CD4-positive, alpha-beta memory T cell (primary cell): Measurements from ENCODE around the gene HIPK3. TPM values are rescaled to one million over a fixed set of nuclear protein-coding genes. Genes with fewer than 3 reads are reported as not detected.

ENCODE experiments used
- CTCF ChIA-PET: fragments of 350-600 bp; sonication (Branson Sonifier 250); formaldehyde crosslinking; loops from one replicate; lab custom pipeline; 2021; ENCODE audit warnings: inconsistent platforms; ENCODE audit not compliant: partially characterized antibody; lab: Charles Lee
- POLR2A ChIA-PET: fragments of 350-600 bp; sonication (Branson Sonifier 250); formaldehyde crosslinking; loops from one replicate; lab custom pipeline; 2021; ENCODE audit not compliant: partially characterized antibody; lab: Charles Lee
- DNase-seq, 5 donors: peaks; one replicate each; pipeline versions ENCODE4 v3.0.0 to v3.0.0-alpha.2; 2020 to 2022; ENCODE audit warnings: mixed read lengths in 1 of 5
- H3K27ac ChIP-seq: one replicate; pipeline ENCODE4 v1.7.0; 2013; ENCODE audit warnings: low read depth, low read length
- H3K27me3 ChIP-seq: 2 replicates; pipeline ENCODE4 v1.7.0; 2013; ENCODE audit warnings: mild to moderate bottlenecking, low read length, moderate library complexity; ENCODE audit not compliant: insufficient read depth
- H3K36me3 ChIP-seq: 2 replicates; pipeline ENCODE4 v1.7.0; 2013; ENCODE audit warnings: mild to moderate bottlenecking, low read length, moderate library complexity; ENCODE audit not compliant: insufficient read depth
- H3K4me1 ChIP-seq: 2 replicates; pipeline ENCODE4 v1.7.0; 2013; ENCODE audit warnings: mild to moderate bottlenecking, low read length, moderate library complexity; ENCODE audit not compliant: insufficient read depth
- H3K4me3 ChIP-seq, 2 donors: one replicate each; pipeline ENCODE4 v1.7.0; 2013; ENCODE audit warnings: low read length in 2 of 2, mild to moderate bottlenecking in 1 of 2
- H3K9me3 ChIP-seq, 2 donors: one replicate each; pipeline ENCODE4 v1.7.0; 2013; ENCODE audit warnings: low read length in 2 of 2, control low read depth in 1 of 2; ENCODE audit not compliant: control insufficient read depth in 1 of 2
- H3K27ac Mint-ChIP-seq, 7 donors: one replicate each; pipeline ENCODE4 v1.8.0; 2020 to 2021; ENCODE audit warnings: mixed read lengths in 7 of 7, mild to moderate bottlenecking in 6 of 7, inconsistent platforms in 3 of 7, moderate library complexity in 3 of 7
- H3K27me3 Mint-ChIP-seq, 2 donors: one replicate each; pipeline ENCODE4 v1.8.0; 2020 to 2021; ENCODE audit warnings: mixed read lengths in 2 of 2
- H3K36me3 Mint-ChIP-seq, 2 donors: one replicate each; pipeline ENCODE4 v1.8.0; 2020 to 2021; ENCODE audit warnings: mixed read lengths in 2 of 2, inconsistent platforms in 1 of 2, mild to moderate bottlenecking in 1 of 2
- H3K4me1 Mint-ChIP-seq, 4 donors: one replicate each; pipeline ENCODE4 v1.8.0; 2020 to 2021; ENCODE audit warnings: mixed read lengths in 4 of 4, mild to moderate bottlenecking in 1 of 4
- H3K4me3 Mint-ChIP-seq, 8 donors: one replicate each; pipeline ENCODE4 v1.8.0; 2020 to 2021; ENCODE audit warnings: mixed read lengths in 8 of 8, mild to moderate bottlenecking in 7 of 8, moderate library complexity in 6 of 8, inconsistent platforms in 3 of 8
- H3K9me3 Mint-ChIP-seq, 8 donors: one replicate each; pipeline ENCODE4 v1.8.0; 2020 to 2021; ENCODE audit warnings: mixed read lengths in 8 of 8, mild to moderate bottlenecking in 5 of 8, inconsistent platforms in 3 of 8, moderate library complexity in 1 of 8
- intact Hi-C: fragments of 100-400 bp; cut with micrococcal nuclease; formaldehyde crosslinking; loops from one replicate; pipeline ENCODE4 v1.15.1; 2023
- polyA plus RNA-seq, 2 donors: library from polyadenylated mRNA; unstranded; fragments of 300-500 nt; fragmentation: Illumina TruSeq; gene quantifications; one replicate each; pipeline ENCODE4 v1.2.3, GENCODE V29; 2021
- total RNA-seq, 2 experiments: library from RNA; stranded (reverse); gene quantifications; one replicate each; pipeline ENCODE4 v1.2.3, GENCODE V29; 2021

HIPK3 gene
- total RNA-seq (10 to 100 TPM; 86.2 to 92.0 TPM), polyA plus RNA-seq (10 to 100 TPM; 31.1 to 33.3 TPM)

GRCh38 chr11:33257160-33257896 is at the start of gene HIPK3:
Gene HIPK3, plus strand, starts transcription at chr11:33257381.
- POLR2A ChIA-PET, result interaction anchor here (0.7 to 2.1 kb wide), 6 partner anchors 12 to 1178 kb away, joined by 3 to 10 read pairs (median 3); partner anchors contain the start of genes CSTF3 and TCP11L1
- Histone ChIP-seq H3K27me3 (no peaks in the 10 kb centered on the region), H3K36me3 (no peaks in the 10 kb centered on the region), H3K4me3 (peak within 1 kb of the TSS; percentile 53 to 85), H3K27ac (peak within 1 kb of the TSS; percentile 96), H3K4me1 (peaks cover 37% of the 10 kb centered on the region), H3K9me3 (no peaks in the 10 kb centered on the region)
- Mint-ChIP-seq H3K4me1 (peaks cover 24 to 44% (median 33%) of the 10 kb centered on the region in 4 donors), H3K4me3 (peak within 1 kb of the TSS; percentile 93 to 99 (median 96)), H3K27me3 (no peaks in the 10 kb centered on the region), H3K27ac (peak within 1 kb of the TSS; percentile 97 to 99 (median 98)), H3K36me3 (peaks cover 0 to 17% of the 10 kb centered on the region in 2 donors), H3K9me3 (peaks cover 0 to 5% (median 0%) of the 10 kb centered on the region in 8 donors)
- peak; percentile 73 to 80 (median 78) for DNase-seq
- intact Hi-C loops, result loop anchor here (2.0 to 10.0 kb wide), 4 partner anchors 477 to 1101 kb away; partner anchors contain the start of genes ABTB2, CD59 and FBXO3
- CTCF ChIA-PET, result interaction anchor here (1.0 kb wide), 1 partner anchor 74 kb away, joined by 3 read pairs; no protein-coding TSS in a partner anchor

- POLR2A ChIA-PET, result no interaction called here
Observed at GRCh38 chr11:33207408-33207985, 49.7 kb upstream of the HIPK3 start.

GRCh38 chr11:33208150-33208549 is 49.0 kb upstream of the HIPK3 start:
- no peak overlapping the region for H3K4me3 ChIP-seq
- H3K27ac ChIP-seq, result no peak overlapping the region
- no peaks in the 10 kb centered on the region for H3K36me3 ChIP-seq
- peaks cover 0 to 2% (median 0%) of the 10 kb centered on the region in 8 donors for H3K9me3 Mint-ChIP-seq
- no peaks in the 10 kb centered on the region for H3K27me3 ChIP-seq
- H3K4me3 Mint-ChIP-seq, result no peak overlapping the region
- H3K4me1 ChIP-seq, result no peaks in the 10 kb centered on the region
- no peak overlapping the region for H3K27ac Mint-ChIP-seq
- no peaks in the 10 kb centered on the region for H3K9me3 ChIP-seq
- POLR2A ChIA-PET, result no interaction called here
- no peaks in the 10 kb centered on the region for H3K36me3 Mint-ChIP-seq
- peaks cover 5 to 7% of the 10 kb centered on the region in 2 donors for H3K27me3 Mint-ChIP-seq
- H3K4me1 Mint-ChIP-seq, result no peaks in the 10 kb centered on the region
- no peak for DNase-seq
- CTCF ChIA-PET, result no interaction called here
- intact Hi-C loops, result no loop called here

More at GRCh38 chr11:33207408-33207985, 49.7 kb upstream of the HIPK3 start:
- DNase-seq, result no peak
- Histone ChIP-seq H3K9me3 (no peaks in the 10 kb centered on the region), H3K27ac (no peak overlapping the region), H3K4me1 (no peaks in the 10 kb centered on the region), H3K36me3 (no peaks in the 10 kb centered on the region), H3K27me3 (no peaks in the 10 kb centered on the region), H3K4me3 (no peak overlapping the region)
- Mint-ChIP-seq H3K27ac (no peak overlapping the region), H3K36me3 (no peaks in the 10 kb centered on the region), H3K9me3 (peaks cover 0 to 2% (median 0%) of the 10 kb centered on the region in 8 donors), H3K4me3 (no peak overlapping the region), H3K4me1 (no peaks in the 10 kb centered on the region), H3K27me3 (peaks cover 5 to 7% of the 10 kb centered on the region in 2 donors)
- CTCF ChIA-PET, result no interaction called here
- intact Hi-C loops, result no loop called here

GRCh38 chr11:33211153-33211552 is 46.0 kb upstream of the HIPK3 start:
- CTCF ChIA-PET, result no interaction called here
- H3K9me3 Mint-ChIP-seq, result peaks cover 0 to 6% (median 0%) of the 10 kb centered on the region in 8 donors

DNA sequence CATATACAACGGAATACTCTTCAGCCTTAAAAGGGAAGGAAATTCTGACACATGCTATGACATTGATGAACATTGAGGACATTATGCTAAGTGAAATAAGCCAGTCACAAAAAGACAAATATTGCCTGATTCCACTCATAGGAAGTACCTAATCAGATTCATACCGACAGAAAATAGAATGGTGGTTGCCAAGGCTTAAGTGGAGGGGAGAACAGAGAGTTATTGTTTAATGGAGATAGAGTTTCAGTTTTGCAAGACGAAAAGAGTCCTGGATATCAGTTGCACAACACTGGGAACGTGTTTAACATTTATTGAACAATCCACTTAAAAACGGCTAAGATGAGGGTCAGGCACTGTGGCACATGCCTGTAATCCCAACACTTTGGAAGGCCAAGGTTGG is 45.6 kb upstream of the HIPK3 start:
- H3K4me1 ChIP-seq, result no peaks in the 10 kb centered on the region
- intact Hi-C loops, result no loop called here
- no peak overlapping the region for H3K4me3 ChIP-seq
- no peaks in the 10 kb centered on the region for H3K4me1 Mint-ChIP-seq
- H3K27ac ChIP-seq, result no peak overlapping the region
- CTCF ChIA-PET, result no interaction called here
- peaks cover 0 to 6% (median 0%) of the 10 kb centered on the region in 8 donors for H3K9me3 Mint-ChIP-seq
- POLR2A ChIA-PET, result no interaction called here
- no peaks in the 10 kb centered on the region for H3K9me3 ChIP-seq
- H3K36me3 Mint-ChIP-seq, result no peaks in the 10 kb centered on the region
- no peak overlapping the region for H3K27ac Mint-ChIP-seq
- H3K27me3 Mint-ChIP-seq, result peaks cover 5 to 10% of the 10 kb centered on the region in 2 donors
- H3K27me3 ChIP-seq, result no peaks in the 10 kb centered on the region
- no peaks in the 10 kb centered on the region for H3K36me3 ChIP-seq
- DNase-seq, result no peak
- no peak overlapping the region for H3K4me3 Mint-ChIP-seq

More at GRCh38 chr11:33211153-33211552, 46.0 kb upstream of the HIPK3 start:
- Mint-ChIP-seq H3K4me3 (no peak overlapping the region), H3K27ac (no peak overlapping the region), H3K27me3 (peaks cover 5 to 10% of the 10 kb centered on the region in 2 donors), H3K36me3 (no peaks in the 10 kb centered on the region), H3K4me1 (no peaks in the 10 kb centered on the region)
- no peak overlapping the region for H3K4me3 ChIP-seq
- no peaks in the 10 kb centered on the region for H3K27me3 ChIP-seq
- intact Hi-C loops, result no loop called here
- no peaks in the 10 kb centered on the region for H3K4me1 ChIP-seq
- H3K9me3 ChIP-seq, result no peaks in the 10 kb centered on the region
- no peak overlapping the region for H3K27ac ChIP-seq
- no peak for DNase-seq
- H3K36me3 ChIP-seq, result no peaks in the 10 kb centered on the region
- POLR2A ChIA-PET, result no interaction called here

DNA sequence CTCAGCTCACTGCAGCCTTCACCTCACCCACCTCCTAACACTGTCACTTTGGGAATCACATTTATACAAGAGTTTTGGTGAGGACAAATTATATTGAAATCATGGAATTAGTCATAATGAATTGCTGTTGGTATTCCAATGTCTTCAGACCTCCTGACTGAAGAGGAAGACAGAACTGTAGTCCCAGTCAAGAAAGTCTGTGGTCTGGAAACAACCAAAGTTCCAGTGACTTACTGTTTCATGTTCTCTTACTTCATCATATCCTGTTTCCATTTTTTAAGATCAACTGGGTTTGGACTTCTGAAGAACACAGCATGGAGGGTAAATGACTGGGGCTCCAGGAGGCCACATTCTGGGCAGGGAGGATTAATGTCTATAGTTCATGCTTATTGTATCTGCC is 43.0 kb upstream of the HIPK3 start:
- H3K27me3 ChIP-seq, result no peaks in the 10 kb centered on the region
- H3K36me3 ChIP-seq, result no peaks in the 10 kb centered on the region
- H3K9me3 ChIP-seq, result no peaks in the 10 kb centered on the region
- intact Hi-C loops, result no loop called here
- H3K9me3 Mint-ChIP-seq, result peaks cover 0 to 6% (median under 1%) of the 10 kb centered on the region in 8 donors
- no peak overlapping the region for H3K27ac Mint-ChIP-seq
- H3K4me3 ChIP-seq, result no peak overlapping the region
- ChIA-PET POLR2A (no interaction called here), CTCF (no interaction called here)
- H3K4me1 ChIP-seq, result no peaks in the 10 kb centered on the region
- H3K4me3 Mint-ChIP-seq, result no peak overlapping the region
- H3K27me3 Mint-ChIP-seq, result peaks cover 8 to 10% of the 10 kb centered on the region in 2 donors
- H3K4me1 Mint-ChIP-seq, result no peaks in the 10 kb centered on the region
- no peak for DNase-seq
- H3K36me3 Mint-ChIP-seq, result peaks cover 0 to 4% of the 10 kb centered on the region in 2 donors
- no peak overlapping the region for H3K27ac ChIP-seq

DNA sequence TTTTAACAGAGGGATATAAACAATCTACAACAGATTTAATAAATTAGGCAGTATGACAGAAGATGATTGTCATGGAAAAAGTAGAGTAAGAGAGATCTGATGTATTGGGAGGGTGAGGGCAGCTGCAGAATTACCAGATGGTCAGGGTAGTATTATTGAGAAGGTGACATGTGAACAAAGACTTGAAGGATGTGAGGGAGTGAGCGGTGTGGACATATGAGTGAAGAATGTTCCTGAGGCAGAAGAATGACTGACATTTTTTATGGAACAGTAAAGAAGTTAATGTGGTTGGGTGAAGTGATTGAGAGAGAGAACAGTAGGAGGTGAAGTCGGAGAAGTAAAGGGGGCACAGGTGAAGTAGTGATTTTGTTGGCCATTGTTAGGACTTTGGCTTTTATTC is 42.4 kb upstream of the HIPK3 start:
- no peaks in the 10 kb centered on the region for H3K4me1 ChIP-seq
- H3K27me3 ChIP-seq, result no peaks in the 10 kb centered on the region
- Mint-ChIP-seq H3K4me1 (no peaks in the 10 kb centered on the region), H3K27ac (no peak overlapping the region), H3K27me3 (peaks cover 8 to 10% of the 10 kb centered on the region in 2 donors), H3K9me3 (peaks cover 0 to 6% (median under 1%) of the 10 kb centered on the region in 8 donors), H3K36me3 (peaks cover 0 to 4% of the 10 kb centered on the region in 2 donors), H3K4me3 (no peak overlapping the region)
- H3K27ac ChIP-seq, result no peak overlapping the region
- no peak overlapping the region for H3K4me3 ChIP-seq
- ChIA-PET CTCF (no interaction called here), POLR2A (no interaction called here)
- no peaks in the 10 kb centered on the region for H3K9me3 ChIP-seq
- intact Hi-C loops, result no loop called here
- no peaks in the 10 kb centered on the region for H3K36me3 ChIP-seq
- no peak for DNase-seq
